Trophoblast cell (in vitro differentiated cells and primary cell): ENCODE measurements around the gene SDC3.

Experiments used
- DNase-seq, 2 donors: peaks; one replicate each; pipeline ENCODE4 v3.0.0-alpha.2; 2016
- H2AFZ ChIP-seq: 2 replicates; pipeline ENCODE4 v1.6.1; 2013; ENCODE audit warnings: low read length, moderate library complexity, mild to moderate bottlenecking; ENCODE audit not compliant: insufficient read depth, poor library complexity
- H2AK5ac ChIP-seq: 2 replicates; pipeline ENCODE4 v1.6.1; 2013; ENCODE audit warnings: mild to moderate bottlenecking, low read length
- H2BK120ac ChIP-seq: 2 replicates; pipeline ENCODE4 v1.6.1; 2013; ENCODE audit warnings: low read length, mild to moderate bottlenecking, moderate library complexity; ENCODE audit not compliant: insufficient read depth, poor library complexity
- H2BK12ac ChIP-seq: 2 replicates; pipeline ENCODE4 v1.6.1; 2013; ENCODE audit warnings: mild to moderate bottlenecking, low read length, moderate library complexity
- H2BK5ac ChIP-seq: 2 replicates; pipeline ENCODE4 v1.6.1; 2013; ENCODE audit warnings: low read length, low read depth, moderate library complexity, mild to moderate bottlenecking; ENCODE audit not compliant: poor library complexity
- H3K14ac ChIP-seq: 2 replicates; pipeline ENCODE4 v1.6.1; 2013; ENCODE audit warnings: mild to moderate bottlenecking, low read length
- H3K18ac ChIP-seq: 2 replicates; pipeline ENCODE4 v1.6.1; 2013; ENCODE audit warnings: mild to moderate bottlenecking, low read length
- H3K23ac ChIP-seq: 2 replicates; pipeline ENCODE4 v1.6.1; 2013; ENCODE audit warnings: low read length
- H3K27ac ChIP-seq: 2 replicates; pipeline ENCODE4 v1.5.1; 2013; ENCODE audit warnings: low read depth, mild to moderate bottlenecking, inconsistent platforms, low read length, moderate library complexity
- H3K27me3 ChIP-seq: 2 replicates; pipeline ENCODE4 v1.6.1; 2013; ENCODE audit warnings: inconsistent platforms, mild to moderate bottlenecking, low read length, moderate library complexity; ENCODE audit not compliant: insufficient read depth
- H3K36me3 ChIP-seq, 2 experiments: 1 replicate in 1 of 2; 2 replicates in 1 of 2; pipeline ENCODE4 v1.6.1; 2013; ENCODE audit warnings: low read length in 2 of 2, mild to moderate bottlenecking in 2 of 2, moderate library complexity in 1 of 2; ENCODE audit not compliant: insufficient read depth in 2 of 2, control insufficient read depth in 1 of 2
- H3K4ac ChIP-seq: 2 replicates; pipeline ENCODE4 v1.6.1; 2013; ENCODE audit warnings: low read depth, mild to moderate bottlenecking, low read length, moderate library complexity
- H3K4me1 ChIP-seq, 2 experiments: 1 replicate in 1 of 2; 2 replicates in 1 of 2; pipeline ENCODE4 v1.6.1; 2013; ENCODE audit warnings: low read length in 2 of 2, mild to moderate bottlenecking in 2 of 2, moderate library complexity in 1 of 2; ENCODE audit not compliant: insufficient read depth in 2 of 2, control insufficient read depth in 1 of 2
- H3K4me2 ChIP-seq: 2 replicates; pipeline ENCODE4 v1.6.1; 2013; ENCODE audit warnings: inconsistent platforms, mild to moderate bottlenecking, low read length, moderate library complexity
- H3K4me3 ChIP-seq: 2 replicates; pipeline ENCODE4 v1.5.1; 2013; ENCODE audit warnings: mild to moderate bottlenecking, low read depth, low read length, inconsistent platforms
- H3K79me1 ChIP-seq: one replicate; pipeline ENCODE4 v1.6.1; 2013; ENCODE audit warnings: low read length
- H3K79me2 ChIP-seq: 2 replicates; pipeline ENCODE4 v1.6.1; 2013; ENCODE audit warnings: low read length, mild to moderate bottlenecking; ENCODE audit not compliant: control insufficient read depth, insufficient read depth, poor library complexity
- H3K9ac ChIP-seq: 2 replicates; pipeline ENCODE4 v1.6.1; 2013; ENCODE audit warnings: mild to moderate bottlenecking, low read length
- H3K9me3 ChIP-seq: 2 replicates; pipeline ENCODE4 v1.6.1; 2013; ENCODE audit warnings: low read depth, mild to moderate bottlenecking, control low read depth, inconsistent platforms, low read length; ENCODE audit not compliant: insufficient read depth
- H4K12ac ChIP-seq: 2 replicates; pipeline ENCODE4 v1.6.1; 2013; ENCODE audit warnings: low read depth, mild to moderate bottlenecking, low read length, moderate library complexity
- H4K8ac ChIP-seq: 2 replicates; pipeline ENCODE4 v1.6.1; 2013; ENCODE audit warnings: low read depth, mild to moderate bottlenecking, low read length, moderate library complexity
- H4K91ac ChIP-seq: one replicate; pipeline ENCODE4 v1.6.1; 2013; ENCODE audit warnings: low read depth, mild to moderate bottlenecking, low read length, moderate library complexity
- WGBS: extraction: QIAGEN DNeasy Blood & Tissue Kit; methylation state at CpG from one replicate; pipeline ENCODE4 v1.1.7; 2013; ENCODE audit warnings: missing lambda C conversion rate; ENCODE audit not compliant: insufficient read length, insufficient coverage; ENCODE audit errors: extremely low coverage; 5-methylcytosine and 5-hydroxymethylcytosine counted together

SDC3 gene

DNA sequence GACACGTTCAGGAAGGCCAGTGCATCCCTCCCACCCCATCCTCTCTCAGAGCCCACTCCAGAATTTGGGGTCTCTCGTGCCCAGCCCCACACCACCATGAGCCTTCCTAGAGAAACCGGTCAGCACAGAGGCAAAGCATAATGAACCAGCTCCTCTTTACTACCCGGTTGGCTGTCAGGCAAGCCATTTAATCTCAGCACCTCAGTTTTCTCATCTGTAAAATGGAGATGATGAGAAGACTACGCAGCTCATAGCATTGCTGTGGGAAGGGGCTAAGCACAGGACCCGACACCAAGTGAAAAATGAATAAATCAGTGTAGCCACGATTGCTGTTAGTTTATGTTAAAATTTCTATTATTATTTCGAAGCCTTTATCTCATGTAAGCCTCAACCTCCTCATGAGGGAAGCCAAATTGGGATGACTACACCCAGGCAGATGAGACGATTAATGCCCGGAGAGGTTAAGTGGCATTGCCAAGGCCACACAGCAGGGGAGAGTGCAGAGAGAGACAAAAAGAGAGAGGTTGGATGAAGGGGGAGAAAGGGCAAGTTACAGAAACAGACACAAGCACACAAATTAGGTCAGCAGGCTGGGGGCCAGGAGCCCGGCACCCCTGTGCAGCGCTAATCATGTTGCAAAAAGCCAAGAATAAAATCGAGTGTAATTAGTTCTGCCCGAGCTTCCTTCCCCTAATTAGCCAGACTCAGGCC, 25.7 kb downstream of the SDC3 start:
- Histone ChIP-seq H3K27me3 (no peaks in the 10 kb centered on the region), H2BK5ac (no peak overlapping the region), H3K79me2 (peaks cover 2% of the 10 kb centered on the region), H3K23ac (no peak overlapping the region), H3K4me1 (peaks cover 18 to 21% of the 10 kb centered on the region in 2 experiments), H3K18ac (no peak overlapping the region), H4K8ac (no peak overlapping the region), H3K4me3 (no peak overlapping the region), H2AFZ (no peak overlapping the region), H3K9ac (no peak overlapping the region), H3K4me2 (no peak overlapping the region), H3K4ac (no peak overlapping the region), H3K9me3 (no peaks in the 10 kb centered on the region), H4K12ac (no peak overlapping the region), H3K27ac (no peak overlapping the region), H4K91ac (no peak overlapping the region), H3K79me1 (peaks cover 10% of the 10 kb centered on the region), H2BK120ac (no peak overlapping the region), H3K14ac (no peak overlapping the region), H2AK5ac (no peak overlapping the region), H3K36me3 (peaks cover 2 to 5% of the 10 kb centered on the region in 2 experiments), H2BK12ac (no peak overlapping the region)
- no CpG with 5 or more reads among the region's 14 CpGs for WGBS
- no peak for DNase-seq

GRCh38 chr1:30881319-30882181, 27.0 kb downstream of the SDC3 start:
- no peak overlapping the region for H3K23ac ChIP-seq
- H3K36me3 ChIP-seq: peaks cover 3 to 10% of the 10 kb centered on the region in 2 experiments
- no peak overlapping the region for H3K4me2 ChIP-seq
- DNase-seq: no peak
- no peak overlapping the region for H3K9ac ChIP-seq
- H4K12ac ChIP-seq: no peak overlapping the region
- no peak overlapping the region for H4K91ac ChIP-seq
- peak overlapping the region; percentile 35 for H3K4me3 ChIP-seq
- no peak overlapping the region for H2AK5ac ChIP-seq
- H2BK12ac ChIP-seq: no peak overlapping the region
- no peaks in the 10 kb centered on the region for H3K79me2 ChIP-seq
- H3K4me1 ChIP-seq: peaks cover 11% of the 10 kb centered on the region in 2 experiments
- no peak overlapping the region for H3K14ac ChIP-seq
- no peaks in the 10 kb centered on the region for H3K27me3 ChIP-seq
- no peak overlapping the region for H3K18ac ChIP-seq
- no peak overlapping the region for H3K27ac ChIP-seq
- H2BK5ac ChIP-seq: no peak overlapping the region
- no peak overlapping the region for H2BK120ac ChIP-seq
- H3K79me1 ChIP-seq: no peaks in the 10 kb centered on the region
- H4K8ac ChIP-seq: no peak overlapping the region
- no peaks in the 10 kb centered on the region for H3K9me3 ChIP-seq
- WGBS: no CpG with 5 or more reads among the region's 25 CpGs
- H3K4ac ChIP-seq: no peak overlapping the region
- no peak overlapping the region for H2AFZ ChIP-seq

GRCh38 chr1:30880678-30881318, 27.8 kb downstream of the SDC3 start:
- no peaks in the 10 kb centered on the region for H3K79me1 ChIP-seq
- no peak overlapping the region for H4K12ac ChIP-seq
- no peak overlapping the region for H4K8ac ChIP-seq
- H3K9ac ChIP-seq: no peak overlapping the region
- H3K79me2 ChIP-seq: no peaks in the 10 kb centered on the region
- H3K4me3 ChIP-seq: no peak overlapping the region
- H3K18ac ChIP-seq: no peak overlapping the region
- H2BK12ac ChIP-seq: no peak overlapping the region
- H2AK5ac ChIP-seq: no peak overlapping the region
- no peaks in the 10 kb centered on the region for H3K9me3 ChIP-seq
- no peak overlapping the region for H3K4ac ChIP-seq
- no peak overlapping the region for H2BK5ac ChIP-seq
- H4K91ac ChIP-seq: no peak overlapping the region
- WGBS: no CpG with 5 or more reads among the region's 11 CpGs
- H3K4me2 ChIP-seq: no peak overlapping the region
- peaks cover 7 to 8% of the 10 kb centered on the region in 2 experiments for H3K4me1 ChIP-seq
- no peak overlapping the region for H3K14ac ChIP-seq
- H2AFZ ChIP-seq: no peak overlapping the region
- DNase-seq: no peak
- H3K27me3 ChIP-seq: no peaks in the 10 kb centered on the region
- H2BK120ac ChIP-seq: no peak overlapping the region
- H3K27ac ChIP-seq: no peak overlapping the region
- H3K23ac ChIP-seq: no peak overlapping the region
- H3K36me3 ChIP-seq: peaks cover 6 to 13% of the 10 kb centered on the region in 2 experiments

GRCh38 chr1:30879940-30880677, 28.4 kb downstream of the SDC3 start:
- Histone ChIP-seq H3K4me1 (peaks cover 7 to 8% of the 10 kb centered on the region in 2 experiments), H3K79me2 (no peaks in the 10 kb centered on the region), H3K4ac (no peak overlapping the region), H3K14ac (no peak overlapping the region), H4K8ac (no peak overlapping the region), H3K9ac (no peak overlapping the region), H4K91ac (no peak overlapping the region), H2BK120ac (no peak overlapping the region), H3K23ac (no peak overlapping the region), H2BK5ac (no peak overlapping the region), H3K36me3 (peaks cover 6 to 18% of the 10 kb centered on the region in 2 experiments), H3K79me1 (no peaks in the 10 kb centered on the region), H3K4me3 (no peak overlapping the region), H4K12ac (no peak overlapping the region), H2AK5ac (no peak overlapping the region), H2AFZ (no peak overlapping the region), H3K27ac (no peak overlapping the region), H2BK12ac (no peak overlapping the region), H3K4me2 (no peak overlapping the region), H3K27me3 (no peaks in the 10 kb centered on the region), H3K18ac (no peak overlapping the region), H3K9me3 (no peaks in the 10 kb centered on the region)
- WGBS: no CpG with 5 or more reads among the region's 17 CpGs
- no peak for DNase-seq
